ENCODE data around the gene PPM1J. TPM values are rescaled to one million over a fixed set of nuclear protein-coding genes. Genes with fewer than 3 reads are reported as not detected.

Gene PPM1J
- total and polyA plus RNA-seq, 2 of the 8 experiments (the other 6 are each of a cell fraction or from before 2014, with no cell fraction given) = 19.4 to 31.6 TPM

GRCh38 chr1:112700290-112701226 is 14.6 kb downstream of the PPM1J start (continued):
- TF ChIP-seq ATF2 (IDR thresholded peaks at IDR 0.05; ENCODE audit: low read length) (peak; percentile 94), ASH2L (IDR thresholded peaks at IDR 0.05; ENCODE audit: low read length) (peak; percentile 48), KDM1A (IDR thresholded peaks at IDR 0.05; ENCODE audit: borderline replicate concordance, low read length) (peak; percentile 35; the same call in 1 of the 2 replicates), JUND (IDR thresholded peaks at IDR 0.05; ENCODE audit: low read length) (peak; percentile 86), SIRT6 (IDR thresholded peaks at IDR 0.05; ENCODE audit: low read length) (no peak)

Measured in H1 (cell line).